GM19035 (cell line): ENCODE data around the gene TSEN54.
"Not testable (repeated sequence)": the region's sequence is repeated elsewhere in the genome, so short reads cannot be mapped to it uniquely, and the experiment has no call there.

Experiments
- ATAC-seq: cut with Tn5 transposase; IDR thresholded peaks from one replicate; pipeline ENCODE4 v1.9.1; 2021; ENCODE audit not compliant: unreplicated experiment

The TSEN54 gene

GRCh38 chr17:75516255-75516618 is at the start of gene TSEN54:
Gene TSEN54, plus strand, starts transcription at chr17:75516528. Its CDS starts 33 bp downstream, at chr17:75516561.
- peak; percentile 73 for ATAC-seq

- ATAC-seq, result no peak
Observed at GRCh38 chr17:75468291-75468754, 48.0 kb upstream of the TSEN54 start.

- no peak for ATAC-seq
Observed at GRCh38 chr17:75468779-75469373, 47.5 kb upstream of the TSEN54 start.

GRCh38 chr17:75471207-75471606 is 45.1 kb upstream of the TSEN54 start:
- ATAC-seq, result no peak

- no peak for ATAC-seq
Observed at GRCh38 chr17:75472119-75472518, 44.2 kb upstream of the TSEN54 start.

GRCh38 chr17:75473246-75473645 is 43.1 kb upstream of the TSEN54 start:
- ATAC-seq, result no peak

GRCh38 chr17:75474736-75475135 is 41.6 kb upstream of the TSEN54 start:
- ATAC-seq, result no peak

GRCh38 chr17:75475144-75475835 is 41.0 kb upstream of the TSEN54 start:
- no peak for ATAC-seq

- ATAC-seq, result no peak
Observed at GRCh38 chr17:75475851-75476250, 40.5 kb upstream of the TSEN54 start.

- ATAC-seq, result no peak
Observed at GRCh38 chr17:75476271-75476671, 40.1 kb upstream of the TSEN54 start.

- no peak for ATAC-seq
Observed at GRCh38 chr17:75476752-75477489, 39.4 kb upstream of the TSEN54 start.

- ATAC-seq, result not testable (repeated sequence)
Observed at GRCh38 chr17:75477490-75477862, 38.9 kb upstream of the TSEN54 start.

GRCh38 chr17:75478508-75478907 is 37.8 kb upstream of the TSEN54 start:
- ATAC-seq, result no peak

GRCh38 chr17:75480281-75480680 is 36.0 kb upstream of the TSEN54 start:
- ATAC-seq, result no peak

- no peak for ATAC-seq
Observed at GRCh38 chr17:75481194-75482068, 34.9 kb upstream of the TSEN54 start.

- no peak for ATAC-seq
Observed at GRCh38 chr17:75482098-75482942, 34.0 kb upstream of the TSEN54 start.

GRCh38 chr17:75485688-75486087 is 30.6 kb upstream of the TSEN54 start:
- no peak for ATAC-seq

GRCh38 chr17:75486151-75486550 is 30.2 kb upstream of the TSEN54 start:
- ATAC-seq, result no peak

GRCh38 chr17:75486951-75487350 is 29.4 kb upstream of the TSEN54 start:
- no peak for ATAC-seq

- ATAC-seq, result no peak
Observed at GRCh38 chr17:75487351-75488070, 28.8 kb upstream of the TSEN54 start.
